HG03175 (cell line): Measurements from ENCODE around the gene DIAPH2.
"Not testable (repeated sequence)": the region's sequence is repeated elsewhere in the genome, so short reads cannot be mapped to it uniquely, and the experiment has no call there.

Experiments used
- ATAC-seq: cut with Tn5 transposase; IDR thresholded peaks from one replicate; pipeline ENCODE4 v1.9.1; 2021; ENCODE audit warnings: mild to moderate bottlenecking, moderate library complexity; ENCODE audit not compliant: unreplicated experiment

Gene DIAPH2

GRCh38 chrX:96807318-96807717 is 122.7 kb downstream of the DIAPH2 start:
- no peak for ATAC-seq

GRCh38 chrX:96820935-96821334 is 136.3 kb downstream of the DIAPH2 start:
- ATAC-seq = no peak

GRCh38 chrX:96824166-96824565 is 139.5 kb downstream of the DIAPH2 start:
- ATAC-seq = no peak

- ATAC-seq = no peak
Observed at GRCh38 chrX:96833333-96833732, 148.7 kb downstream of the DIAPH2 start.

- ATAC-seq = no peak
Observed at GRCh38 chrX:96834137-96834536, 149.5 kb downstream of the DIAPH2 start.

GRCh38 chrX:96835660-96836289 is 151.1 kb downstream of the DIAPH2 start:
- ATAC-seq = peak; percentile 81

GRCh38 chrX:96837808-96838207 is 153.2 kb downstream of the DIAPH2 start:
- ATAC-seq = no peak

GRCh38 chrX:96838537-96838936 is 153.9 kb downstream of the DIAPH2 start:
- ATAC-seq = no peak

GRCh38 chrX:96841325-96841724 is 156.7 kb downstream of the DIAPH2 start:
- no peak for ATAC-seq

- ATAC-seq = not testable (repeated sequence)
Observed at GRCh38 chrX:96841866-96842265, 157.2 kb downstream of the DIAPH2 start.

GRCh38 chrX:96843566-96843965 is 158.9 kb downstream of the DIAPH2 start:
- ATAC-seq = no peak

GRCh38 chrX:96846841-96847240 is 162.2 kb downstream of the DIAPH2 start:
- no peak for ATAC-seq

GRCh38 chrX:96859422-96859821 is 174.8 kb downstream of the DIAPH2 start:
- ATAC-seq = not testable (repeated sequence)

GRCh38 chrX:96861218-96861617 is 176.6 kb downstream of the DIAPH2 start:
- no peak for ATAC-seq

GRCh38 chrX:96861661-96862060 is 177.0 kb downstream of the DIAPH2 start:
- no peak for ATAC-seq

- no peak for ATAC-seq
Observed at GRCh38 chrX:96883608-96884007, 199.0 kb downstream of the DIAPH2 start, which contains the start of gene RPA4. Gene RPA4, plus strand, starts transcription at chrX:96883908. Its CDS starts 403 bp downstream, at chrX:96884311.

- ATAC-seq = no peak
Observed at GRCh38 chrX:96884027-96884426, 199.4 kb downstream of the DIAPH2 start.

- ATAC-seq = no peak
Observed at GRCh38 chrX:96889726-96890125, 205.1 kb downstream of the DIAPH2 start.

GRCh38 chrX:96906741-96907140 is 222.1 kb downstream of the DIAPH2 start:
- no peak for ATAC-seq

- no peak for ATAC-seq
Observed at GRCh38 chrX:96907516-96908272, 223.1 kb downstream of the DIAPH2 start.

GRCh38 chrX:96909291-96909690 is 224.6 kb downstream of the DIAPH2 start:
- ATAC-seq = no peak

- no peak for ATAC-seq
Observed at GRCh38 chrX:96918864-96919263, 234.2 kb downstream of the DIAPH2 start.
